Smooth muscle cell (in vitro differentiated cells): ENCODE measurements around the gene DGKI. TPM values are rescaled to one million over a fixed set of nuclear protein-coding genes. Genes with fewer than 3 reads are reported as not detected.

ENCODE experiments used
- DNase-seq: peaks from one replicate; lab custom pipeline; 2025; ENCODE audit not compliant: unreplicated experiment; lab: John Stamatoyannopoulos, UW
- H2AFZ ChIP-seq: fragments of 200-600 bp; sonication (generic); 2 replicates; pipeline ENCODE4 v1.6.0; 2016; ENCODE audit warnings: antibody characterized with exemption, low read depth, mild to moderate bottlenecking
- H3F3A ChIP-seq: fragments of 200-600 bp; sonication (generic); 2 replicates; pipeline ENCODE4 v1.6.0; 2017; ENCODE audit warnings: antibody characterized with exemption, low read depth
- H3K27ac ChIP-seq: fragments of 200-600 bp; sonication (generic); 2 replicates; pipeline ENCODE4 v1.5.1; 2016; ENCODE audit warnings: low read depth, mild to moderate bottlenecking
- H3K27me3 ChIP-seq: fragments of 200-600 bp; sonication (generic); 2 replicates; pipeline ENCODE4 v1.6.1; 2016; ENCODE audit warnings: low read depth, mild to moderate bottlenecking
- H3K36me3 ChIP-seq: fragments of 200-600 bp; sonication (generic); 2 replicates; pipeline ENCODE4 v1.5.1; 2016; ENCODE audit warnings: low read depth
- H3K4me1 ChIP-seq: fragments of 200-600 bp; sonication (generic); 2 replicates; pipeline ENCODE4 v1.5.1; 2016; ENCODE audit warnings: low read depth
- H3K4me2 ChIP-seq: fragments of 200-600 bp; sonication (generic); 2 replicates; pipeline ENCODE4 v1.6.0; 2016; ENCODE audit warnings: mild to moderate bottlenecking
- H3K4me3 ChIP-seq: fragments of 200-600 bp; sonication (generic); 2 replicates; pipeline ENCODE4 v1.5.1; 2016; ENCODE audit warnings: mild to moderate bottlenecking
- H3K79me2 ChIP-seq: fragments of 200-600 bp; sonication (generic); 2 replicates; pipeline ENCODE4 v1.6.0; 2016; ENCODE audit warnings: low read depth, mild to moderate bottlenecking
- H3K9ac ChIP-seq: fragments of 200-600 bp; sonication (generic); 2 replicates; pipeline ENCODE4 v1.6.0; 2016; ENCODE audit warnings: low read depth
- H3K9me3 ChIP-seq: fragments of 200-600 bp; sonication (generic); replicated peaks from 2 replicates; pipeline ENCODE4 v1.5.1; 2016; ENCODE audit warnings: low read depth
- H4K20me1 ChIP-seq: fragments of 200-600 bp; sonication (generic); 2 replicates; pipeline ENCODE4 v1.6.0; 2016; ENCODE audit warnings: low read depth
- WGBS: methylation state at CpG from one replicate; pipeline ENCODE4 v1.1.7; 2016; ENCODE audit warnings: low lambda C conversion rate; 5-methylcytosine and 5-hydroxymethylcytosine counted together
- polyA plus RNA-seq: library from polyadenylated mRNA; unstranded; fragments of >200 nt; fragmentation: Nextera tagmentation; extraction: Ambion mirVana; gene quantifications from 2 replicates; pipeline ENCODE4 v1.2.1, GENCODE V29; 2016
- total RNA-seq: library from RNA; depleted of rRNA; stranded (reverse); fragments of >200 nt; gene quantifications from 2 replicates; pipeline ENCODE4 v1.2.3, GENCODE V29; 2014
- TF ChIP-seq, protein P1 (sequence below): fragments of 200-600 bp; sonication (generic); IDR thresholded peaks from 2 replicates; pipeline ENCODE4 v1.5.1; 2017; ENCODE audit warnings: borderline replicate concordance, mild to moderate bottlenecking, antibody characterized with exemption; ENCODE audit not compliant: insufficient read depth, poor library complexity, severe bottlenecking

DGKI gene
- total and polyA plus RNA-seq, 2 experiments from 2014 or later = 2.5 to 6.2 TPM

DNA sequence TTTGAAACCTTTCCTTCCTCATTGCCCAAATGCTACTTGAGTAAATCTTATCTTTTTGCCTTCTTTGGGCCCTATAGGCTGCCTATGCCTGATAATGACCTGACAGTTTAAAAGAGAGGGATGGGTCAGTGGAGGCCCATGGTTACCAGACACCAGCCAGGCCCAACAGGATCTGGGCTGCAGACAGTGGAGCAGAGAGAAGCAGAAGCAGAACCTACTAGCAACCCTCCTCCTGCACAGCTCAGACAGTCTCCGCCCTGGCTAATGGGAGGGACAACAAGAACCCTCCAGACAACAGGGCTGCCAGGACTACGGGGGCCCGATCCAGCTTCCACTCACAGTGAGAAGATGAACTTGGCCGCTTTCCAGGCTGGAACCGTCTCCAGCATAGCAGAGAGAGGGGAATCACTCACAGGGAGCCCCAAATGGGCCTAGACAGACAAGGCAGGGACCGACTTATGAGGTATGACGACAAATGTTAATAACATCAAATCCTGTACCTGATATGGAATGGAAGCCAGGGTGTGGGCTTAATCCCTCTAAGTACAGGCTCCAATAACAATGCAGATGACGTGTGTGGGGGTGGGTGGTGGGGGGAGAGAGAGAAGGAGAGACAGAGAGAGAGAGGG lies 31.7 kb upstream of the DGKI start:
- WGBS = 68% methylated on average over 8 of the region's 8 CpGs
- Histone ChIP-seq H3K36me3 (peaks cover 9% of the 10 kb centered on the region), H3K79me2 (no peaks in the 10 kb centered on the region), H3K27me3 (no peaks in the 10 kb centered on the region), H4K20me1 (no peaks in the 10 kb centered on the region), H2AFZ (no peak overlapping the region), H3K27ac (peak overlapping the region; percentile 97), H3K4me1 (peaks cover 49% of the 10 kb centered on the region), H3K9me3 (no peaks in the 10 kb centered on the region), H3F3A (peaks cover 29% of the 10 kb centered on the region), H3K4me2 (peak overlapping the region; percentile 65), H3K9ac (peak overlapping the region; percentile 89), H3K4me3 (no peak overlapping the region)
- TF ChIP-seq, protein P1, sequence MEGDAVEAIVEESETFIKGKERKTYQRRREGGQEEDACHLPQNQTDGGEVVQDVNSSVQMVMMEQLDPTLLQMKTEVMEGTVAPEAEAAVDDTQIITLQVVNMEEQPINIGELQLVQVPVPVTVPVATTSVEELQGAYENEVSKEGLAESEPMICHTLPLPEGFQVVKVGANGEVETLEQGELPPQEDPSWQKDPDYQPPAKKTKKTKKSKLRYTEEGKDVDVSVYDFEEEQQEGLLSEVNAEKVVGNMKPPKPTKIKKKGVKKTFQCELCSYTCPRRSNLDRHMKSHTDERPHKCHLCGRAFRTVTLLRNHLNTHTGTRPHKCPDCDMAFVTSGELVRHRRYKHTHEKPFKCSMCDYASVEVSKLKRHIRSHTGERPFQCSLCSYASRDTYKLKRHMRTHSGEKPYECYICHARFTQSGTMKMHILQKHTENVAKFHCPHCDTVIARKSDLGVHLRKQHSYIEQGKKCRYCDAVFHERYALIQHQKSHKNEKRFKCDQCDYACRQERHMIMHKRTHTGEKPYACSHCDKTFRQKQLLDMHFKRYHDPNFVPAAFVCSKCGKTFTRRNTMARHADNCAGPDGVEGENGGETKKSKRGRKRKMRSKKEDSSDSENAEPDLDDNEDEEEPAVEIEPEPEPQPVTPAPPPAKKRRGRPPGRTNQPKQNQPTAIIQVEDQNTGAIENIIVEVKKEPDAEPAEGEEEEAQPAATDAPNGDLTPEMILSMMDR = no peak
- no peak for DNase-seq

DNA sequence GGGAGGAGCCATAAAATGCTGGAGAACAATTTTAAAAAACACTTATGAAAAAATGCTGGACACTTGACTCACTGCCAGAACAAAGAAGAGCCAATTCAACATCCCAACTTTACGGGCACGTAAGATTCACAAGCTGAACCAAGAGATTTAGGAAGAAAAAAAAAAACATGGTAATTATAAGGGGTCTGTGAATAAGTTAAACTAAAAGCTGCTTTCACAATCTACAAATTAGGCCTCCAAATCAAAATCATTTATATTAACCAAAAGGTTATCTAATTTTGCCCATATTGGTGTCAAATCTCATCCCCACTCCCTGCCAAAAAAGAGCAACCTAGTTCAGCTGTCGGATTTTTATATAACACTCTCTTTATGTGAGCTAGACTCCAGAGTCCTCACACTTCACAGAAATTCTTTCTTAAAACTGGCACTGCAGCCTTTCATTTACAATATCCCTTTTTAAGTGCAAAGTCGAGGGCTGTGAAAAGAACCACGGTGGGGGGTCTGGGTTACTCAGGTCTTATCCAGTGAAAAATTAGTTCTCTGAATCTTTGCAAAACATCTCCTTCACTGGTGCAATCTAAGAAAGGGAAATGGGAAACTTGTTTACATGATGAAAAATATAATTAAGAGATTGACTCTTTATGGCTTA lies 30.4 kb upstream of the DGKI start:
- 67% methylated on average over 5 of the region's 5 CpGs for WGBS
- Histone ChIP-seq H3K4me1 (peaks cover 49% of the 10 kb centered on the region), H3K9ac (peak overlapping the region; percentile 6), H2AFZ (no peak overlapping the region), H3K27ac (peak overlapping the region; percentile 97), H3K27me3 (no peaks in the 10 kb centered on the region), H3K4me3 (no peak overlapping the region), H3K4me2 (no peak overlapping the region), H4K20me1 (no peaks in the 10 kb centered on the region), H3K9me3 (no peaks in the 10 kb centered on the region), H3K36me3 (peaks cover 9% of the 10 kb centered on the region), H3K79me2 (no peaks in the 10 kb centered on the region), H3F3A (peaks cover 29% of the 10 kb centered on the region)
- TF ChIP-seq, protein P1 = no peak
- DNase-seq = no peak

DNA sequence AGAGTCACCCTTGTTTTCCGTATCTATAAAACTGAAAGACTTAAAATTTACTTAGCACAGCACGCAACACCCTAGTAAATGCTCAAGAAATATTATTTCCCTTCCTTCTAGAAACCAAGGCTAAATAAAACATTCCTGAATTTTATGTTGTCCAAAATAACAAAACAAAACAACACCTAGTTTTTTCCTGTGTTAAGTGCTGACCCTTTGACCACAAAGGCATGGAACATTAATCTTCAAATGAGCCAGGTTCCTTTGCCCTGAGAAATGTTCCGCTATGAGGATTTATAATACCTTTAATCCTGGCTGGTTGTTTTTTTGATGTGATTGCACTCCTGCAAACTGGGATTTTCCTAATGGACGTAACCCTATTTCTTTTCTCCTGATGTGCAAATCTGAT lies 29.0 kb upstream of the DGKI start:
- peaks cover 47% of the 10 kb centered on the region for H3K4me1 ChIP-seq
- H3K36me3 ChIP-seq = no peaks in the 10 kb centered on the region
- WGBS = 68% methylated on average over 4 of the region's 4 CpGs

More for the DNA sequence above, 29.0 kb upstream of the DGKI start:
- H3K79me2 ChIP-seq = no peaks in the 10 kb centered on the region
- no peak overlapping the region for H3K4me3 ChIP-seq
- no peak overlapping the region for H2AFZ ChIP-seq
- peaks cover 23% of the 10 kb centered on the region for H3F3A ChIP-seq
- H3K27me3 ChIP-seq = no peaks in the 10 kb centered on the region
- no peak for DNase-seq
- TF ChIP-seq, protein P1 = no peak
- H3K4me2 ChIP-seq = no peak overlapping the region
- no peaks in the 10 kb centered on the region for H3K9me3 ChIP-seq
- H3K9ac ChIP-seq = no peak overlapping the region
- H3K27ac ChIP-seq = peak overlapping the region; percentile 97
- no peaks in the 10 kb centered on the region for H4K20me1 ChIP-seq
